ACC112 (cell line): ENCODE data around the gene GTPBP4.

Experiments used
- H2AFZ ChIP-seq: fragments of 200-600 bp; sonication (generic); one replicate; pipeline ENCODE4 v1.6.0; 2017; ENCODE audit warnings: antibody characterized with exemption, low read length; ENCODE audit not compliant: unreplicated experiment
- H3K27ac ChIP-seq: fragments of 200-600 bp; sonication (generic); 2 replicates; pipeline ENCODE4 v1.5.1; 2014; ENCODE audit warnings: low read depth, mild to moderate bottlenecking, antibody characterized with exemption, low read length, moderate library complexity
- H3K27me3 ChIP-seq: fragments of 200-600 bp; sonication (generic); 2 replicates; pipeline ENCODE4 v1.6.1; 2014; ENCODE audit warnings: mild to moderate bottlenecking, antibody characterized with exemption, low read length, moderate library complexity, mixed read lengths; ENCODE audit not compliant: insufficient read depth
- H3K36me3 ChIP-seq: fragments of 200-600 bp; sonication (generic); 2 replicates; pipeline ENCODE4 v1.6.1; 2016; ENCODE audit warnings: mild to moderate bottlenecking, antibody characterized with exemption, low read length, moderate library complexity, mixed read lengths; ENCODE audit not compliant: insufficient read depth
- H3K4me1 ChIP-seq: fragments of 200-600 bp; sonication (generic); one replicate; pipeline ENCODE4 v1.6.1; 2016; ENCODE audit warnings: low read length, mixed read lengths; ENCODE audit not compliant: insufficient read depth, unreplicated experiment, control insufficient read depth
- H3K4me3 ChIP-seq: fragments of 200-600 bp; sonication (generic); 2 replicates; pipeline ENCODE4 v1.5.1; 2014; ENCODE audit warnings: mild to moderate bottlenecking, low read depth, low read length
- H3K79me2 ChIP-seq: fragments of 200-600 bp; sonication (generic); one replicate; pipeline ENCODE4 v1.6.0; 2016; ENCODE audit warnings: low read length; ENCODE audit not compliant: control insufficient read depth, unreplicated experiment, insufficient read depth

Gene GTPBP4

GRCh38 chr10:1068380-1069361, 80.4 kb downstream of the GTPBP4 start:
- Histone ChIP-seq H3K4me1 (no peaks in the 10 kb centered on the region), H3K79me2 (peaks cover 30% of the 10 kb centered on the region), H2AFZ (no peak overlapping the region), H3K4me3 (no peak overlapping the region), H3K27ac (no peak overlapping the region), H3K36me3 (0 out of 2 replicates have a peak, but pooled peaks cover 6% of the 10 kb centered on the region), H3K27me3 (no peaks in the 10 kb centered on the region)
